Measurements from ENCODE around the gene CCDC120.

CCDC120 gene

GRCh38 chrX:49043987-49044281 lies 14.9 kb upstream of the CCDC120 start:
- peak overlapping the region; percentile 86 for H3K4me3 Mint-ChIP-seq
- no peaks in the 10 kb centered on the region for H3K27me3 Mint-ChIP-seq
- peaks cover 20% of the 10 kb centered on the region for H3K4me1 Mint-ChIP-seq
- H3K9me3 Mint-ChIP-seq, result no peaks in the 10 kb centered on the region
- ATAC-seq (ENCODE audit: low read depth), result no peak
- H3K36me3 Mint-ChIP-seq, result no peaks in the 10 kb centered on the region
- H3K27ac Mint-ChIP-seq, result peak overlapping the region; percentile 96
- DNase-seq (ENCODE audit: low spot score in 2 of 2), result no peak

GRCh38 chrX:49053223-49054072 lies 5.4 kb upstream of the CCDC120 start:
- Mint-ChIP-seq H3K4me1 (peaks cover 23% of the 10 kb centered on the region), H3K9me3 (no peaks in the 10 kb centered on the region), H3K36me3 (no peaks in the 10 kb centered on the region), H3K27me3 (no peaks in the 10 kb centered on the region), H3K4me3 (peak overlapping the region; percentile 88), H3K27ac (peak overlapping the region; percentile 91)
- DNase-seq (ENCODE audit: low spot score in 2 of 2) (no peak), ATAC-seq (ENCODE audit: low read depth) (peak; percentile 82)

GRCh38 chrX:49054073-49054762 lies 4.6 kb upstream of the CCDC120 start:
- no peaks in the 10 kb centered on the region for H3K9me3 Mint-ChIP-seq
- H3K36me3 Mint-ChIP-seq, result no peaks in the 10 kb centered on the region
- DNase-seq (ENCODE audit: low spot score in 2 of 2), result no peak
- no peak for ATAC-seq (ENCODE audit: low read depth)
- H3K27ac Mint-ChIP-seq, result peak overlapping the region; percentile 91
- H3K27me3 Mint-ChIP-seq, result no peaks in the 10 kb centered on the region
- H3K4me1 Mint-ChIP-seq, result peaks cover 23% of the 10 kb centered on the region
- peak overlapping the region; percentile 88 for H3K4me3 Mint-ChIP-seq

- Mint-ChIP-seq H3K9me3 (no peaks in the 10 kb centered on the region), H3K27ac (peak overlapping the region; percentile 38), H3K36me3 (no peaks in the 10 kb centered on the region), H3K4me3 (no peak overlapping the region), H3K27me3 (no peaks in the 10 kb centered on the region), H3K4me1 (peaks cover 10% of the 10 kb centered on the region)
- DNase-seq (ENCODE audit: low spot score in 2 of 2) (no peak), ATAC-seq (ENCODE audit: low read depth) (no peak)
Measured at GRCh38 chrX:49059201-49059600, 402 bp downstream of the CCDC120 start.

- no peaks in the 10 kb centered on the region for H3K9me3 Mint-ChIP-seq
- H3K27ac Mint-ChIP-seq, result peak overlapping the region; percentile 38
Measured at GRCh38 chrX:49059681-49060085, 884 bp downstream of the CCDC120 start.

GRCh38 chrX:49060914-49061313 lies 2.1 kb downstream of the CCDC120 start:
- DNase-seq (ENCODE audit: low spot score in 2 of 2), result no peak
- no peak overlapping the region for H3K4me3 Mint-ChIP-seq
- no peak overlapping the region for H3K27ac Mint-ChIP-seq
- no peaks in the 10 kb centered on the region for H3K9me3 Mint-ChIP-seq
- H3K4me1 Mint-ChIP-seq, result no peaks in the 10 kb centered on the region
- H3K27me3 Mint-ChIP-seq, result no peaks in the 10 kb centered on the region
- H3K36me3 Mint-ChIP-seq, result no peaks in the 10 kb centered on the region
- ATAC-seq (ENCODE audit: low read depth), result no peak

More at GRCh38 chrX:49059681-49060085, 884 bp downstream of the CCDC120 start:
- ATAC-seq (ENCODE audit: low read depth) (no peak), DNase-seq (ENCODE audit: low spot score in 2 of 2) (no peak)
- no peaks in the 10 kb centered on the region for H3K27me3 Mint-ChIP-seq
- H3K4me1 Mint-ChIP-seq, result peaks cover 6% of the 10 kb centered on the region
- H3K4me3 Mint-ChIP-seq, result no peak overlapping the region
- H3K36me3 Mint-ChIP-seq, result no peaks in the 10 kb centered on the region

- ATAC-seq (ENCODE audit: low read depth) (no peak), DNase-seq (ENCODE audit: low spot score in 2 of 2) (no peak)
- Mint-ChIP-seq H3K9me3 (no peaks in the 10 kb centered on the region), H3K27me3 (no peaks in the 10 kb centered on the region), H3K36me3 (no peaks in the 10 kb centered on the region), H3K27ac (no peak overlapping the region), H3K4me1 (no peaks in the 10 kb centered on the region), H3K4me3 (no peak overlapping the region)
Measured at GRCh38 chrX:49061490-49061889, 2.7 kb downstream of the CCDC120 start.

GRCh38 chrX:49061916-49062315 lies 3.1 kb downstream of the CCDC120 start:
- ATAC-seq (ENCODE audit: low read depth) (no peak), DNase-seq (ENCODE audit: low spot score in 2 of 2) (no peak)
- no peaks in the 10 kb centered on the region for H3K9me3 Mint-ChIP-seq
- no peaks in the 10 kb centered on the region for H3K36me3 Mint-ChIP-seq
- no peaks in the 10 kb centered on the region for H3K4me1 Mint-ChIP-seq
- no peak overlapping the region for H3K27ac Mint-ChIP-seq
- no peak overlapping the region for H3K4me3 Mint-ChIP-seq
- H3K27me3 Mint-ChIP-seq, result no peaks in the 10 kb centered on the region

GRCh38 chrX:49063715-49064114 lies 4.9 kb downstream of the CCDC120 start:
- ATAC-seq (ENCODE audit: low read depth) (no peak), DNase-seq (ENCODE audit: low spot score in 2 of 2) (no peak)
- Mint-ChIP-seq H3K27ac (no peak overlapping the region), H3K9me3 (no peaks in the 10 kb centered on the region), H3K36me3 (peaks cover 4% of the 10 kb centered on the region), H3K4me1 (no peaks in the 10 kb centered on the region), H3K27me3 (no peaks in the 10 kb centered on the region), H3K4me3 (no peak overlapping the region)

GRCh38 chrX:49064303-49064702 lies 5.5 kb downstream of the CCDC120 start:
- DNase-seq (ENCODE audit: low spot score in 2 of 2) (no peak), ATAC-seq (ENCODE audit: low read depth) (no peak)
- Mint-ChIP-seq H3K27ac (no peak overlapping the region), H3K9me3 (no peaks in the 10 kb centered on the region), H3K4me3 (no peak overlapping the region), H3K36me3 (peaks cover 4% of the 10 kb centered on the region), H3K4me1 (no peaks in the 10 kb centered on the region), H3K27me3 (no peaks in the 10 kb centered on the region)

GRCh38 chrX:49064735-49065134 lies 5.9 kb downstream of the CCDC120 start:
- Mint-ChIP-seq H3K27ac (no peak overlapping the region), H3K4me1 (no peaks in the 10 kb centered on the region), H3K27me3 (no peaks in the 10 kb centered on the region), H3K36me3 (peaks cover 4% of the 10 kb centered on the region), H3K9me3 (no peaks in the 10 kb centered on the region), H3K4me3 (no peak overlapping the region)
- ATAC-seq (ENCODE audit: low read depth), result no peak
- DNase-seq (ENCODE audit: low spot score in 2 of 2), result no peak

- Mint-ChIP-seq H3K36me3 (peaks cover 7% of the 10 kb centered on the region), H3K9me3 (no peaks in the 10 kb centered on the region), H3K4me1 (no peaks in the 10 kb centered on the region), H3K27me3 (no peaks in the 10 kb centered on the region), H3K27ac (no peak overlapping the region), H3K4me3 (no peak overlapping the region)
- no peak for DNase-seq (ENCODE audit: low spot score in 2 of 2)
- ATAC-seq (ENCODE audit: low read depth), result no peak
Measured at GRCh38 chrX:49066278-49066677, 7.5 kb downstream of the CCDC120 start.

- Mint-ChIP-seq H3K9me3 (no peaks in the 10 kb centered on the region), H3K4me1 (no peaks in the 10 kb centered on the region), H3K4me3 (no peak overlapping the region), H3K27me3 (no peaks in the 10 kb centered on the region), H3K27ac (no peak overlapping the region), H3K36me3 (peaks cover 7% of the 10 kb centered on the region)
- ATAC-seq (ENCODE audit: low read depth) (no peak), DNase-seq (ENCODE audit: low spot score in 2 of 2) (no peak)
Measured at GRCh38 chrX:49066690-49067089, 7.9 kb downstream of the CCDC120 start.

- H3K9me3 Mint-ChIP-seq, result no peaks in the 10 kb centered on the region
- no peaks in the 10 kb centered on the region for H3K4me1 Mint-ChIP-seq
- no peak overlapping the region for H3K27ac Mint-ChIP-seq
- no peaks in the 10 kb centered on the region for H3K27me3 Mint-ChIP-seq
- ATAC-seq (ENCODE audit: low read depth), result no peak
- H3K36me3 Mint-ChIP-seq, result peaks cover 7% of the 10 kb centered on the region
- H3K4me3 Mint-ChIP-seq, result no peak overlapping the region
- DNase-seq (ENCODE audit: low spot score in 2 of 2), result no peak
Measured at GRCh38 chrX:49067285-49068120, 8.7 kb downstream of the CCDC120 start.
